Sigmoid colon (tissue), 4 donors: Measurements from ENCODE around the gene AUTS2.

ENCODE experiments used
- CTCF ChIP-seq, 4 experiments: fragments of 450-650 bp in 3 of 4; fragments of 200-600 bp in 1 of 4; IDR thresholded peaks; one replicate each; pipeline ENCODE4 v1.5.1; 2016 to 2019; ENCODE audit warnings: antibody characterized with exemption in 4 of 4, mild to moderate bottlenecking in 3 of 4, moderate library complexity in 2 of 4
- EP300 ChIP-seq, 4 donors: sonication (generic); formaldehyde crosslinking; IDR thresholded peaks; one replicate each; pipeline ENCODE4 v1.6.1; 2017; ENCODE audit warnings: antibody characterized with exemption in 4 of 4
- POLR2A ChIP-seq, 2 donors: fragments of 450-650 bp; IDR thresholded peaks; one replicate each; pipeline ENCODE4 v1.6.1; 2016; ENCODE audit warnings: antibody characterized with exemption in 2 of 2, mild to moderate bottlenecking in 2 of 2, moderate library complexity in 2 of 2
- POLR2AphosphoS5 ChIP-seq, 4 donors: sonication (generic); formaldehyde crosslinking; IDR thresholded peaks; one replicate each; pipeline ENCODE4 v1.6.1; 2017; ENCODE audit warnings: antibody characterized with exemption in 4 of 4

GRCh38 chr7:70836279-70836678 lies 1238.0 kb downstream of the AUTS2 start:
- TF ChIP-seq POLR2A (IDR thresholded peaks at IDR 0.05) = no peak
- TF ChIP-seq CTCF (IDR thresholded peaks at IDR 0.05) = no peak
- no peak for TF ChIP-seq POLR2AphosphoS5 (IDR thresholded peaks at IDR 0.05)
- TF ChIP-seq EP300 (IDR thresholded peaks at IDR 0.05) = no peak
